GM18498 (cell line): ENCODE measurements around the gene VASP.

Source experiments
- ATAC-seq: cut with Tn5 transposase; IDR thresholded peaks from one replicate; pipeline ENCODE4 v1.9.1; 2021; ENCODE audit warnings: mild to moderate bottlenecking, moderate library complexity; ENCODE audit not compliant: unreplicated experiment

The VASP gene

GRCh38 chr19:45473682-45474605, 33.3 kb upstream of the VASP start:
- ATAC-seq = no peak

GRCh38 chr19:45474606-45475521, 32.4 kb upstream of the VASP start:
- no peak for ATAC-seq

GRCh38 chr19:45475537-45476291, 31.6 kb upstream of the VASP start:
- no peak for ATAC-seq

- ATAC-seq = no peak
These were observed 31.0 kb upstream of the VASP start for GRCh38 chr19:45476304-45476703.

- no peak for ATAC-seq
These were observed 30.1 kb upstream of the VASP start for GRCh38 chr19:45477186-45477585.

GRCh38 chr19:45477713-45478453, 29.4 kb upstream of the VASP start:
- peak; percentile 16 for ATAC-seq

- peak; percentile 60 for ATAC-seq
These were observed 28.6 kb upstream of the VASP start for GRCh38 chr19:45478454-45479238.

GRCh38 chr19:45483033-45483432, 24.2 kb upstream of the VASP start:
- ATAC-seq = no peak

GRCh38 chr19:45484273-45484945, 22.9 kb upstream of the VASP start:
- no peak for ATAC-seq

GRCh38 chr19:45485305-45486077, 21.8 kb upstream of the VASP start:
- peak; percentile 94 for ATAC-seq

- ATAC-seq = no peak
These were observed 18.6 kb upstream of the VASP start for GRCh38 chr19:45488708-45489107.

- no peak for ATAC-seq
These were observed 17.9 kb upstream of the VASP start for GRCh38 chr19:45489216-45489855.

GRCh38 chr19:45492137-45492626, 15.1 kb upstream of the VASP start:
- ATAC-seq = no peak

GRCh38 chr19:45492627-45493470, 14.4 kb upstream of the VASP start:
- no peak for ATAC-seq

GRCh38 chr19:45494261-45494916, 12.9 kb upstream of the VASP start:
- ATAC-seq = no peak

GRCh38 chr19:45495178-45495577, 12.1 kb upstream of the VASP start:
- ATAC-seq = no peak
